Cardiac muscle cell (in vitro differentiated cells and primary cell): Measurements from ENCODE around the gene DUSP11. TPM values are rescaled to one million over a fixed set of nuclear protein-coding genes. Genes with fewer than 3 reads are reported as not detected.

Experiments used
- DNase-seq, 2 donors: peaks; one replicate each; pipeline versions ENCODE4 v3.0.0 to v3.0.0-alpha.2; 2010 to 2017; ENCODE audit warnings: low read depth in 1 of 2, low spot score in 1 of 2
- H3K27ac ChIP-seq: fragments of 200-600 bp; sonication (generic); 2 replicates; pipeline ENCODE4 v1.5.1; 2016
- H3K27me3 ChIP-seq: fragments of 200-600 bp; sonication (generic); 2 replicates; pipeline ENCODE4 v1.6.0; 2016; ENCODE audit warnings: control low read depth
- H3K36me3 ChIP-seq: fragments of 200-600 bp; sonication (generic); 2 replicates; pipeline ENCODE4 v1.5.1; 2016; ENCODE audit warnings: control low read depth
- H3K4me1 ChIP-seq: fragments of 200-600 bp; sonication (generic); 2 replicates; pipeline ENCODE4 v1.8.1; 2017; ENCODE audit warnings: low read depth, mild to moderate bottlenecking, mixed run types
- H3K4me3 ChIP-seq: fragments of 200-600 bp; sonication (generic); 2 replicates; pipeline ENCODE4 v1.5.1; 2016; ENCODE audit warnings: mild to moderate bottlenecking
- H3K9me3 ChIP-seq: fragments of 200-600 bp; sonication (generic); 2 replicates; pipeline ENCODE4 v1.5.1; 2017; ENCODE audit warnings: low read depth, mild to moderate bottlenecking, control low read depth
- CTCF ChIP-seq: IDR thresholded peaks from 2 replicates; pipeline ENCODE4 v1.5.1; 2012; ENCODE audit warnings: low read depth, mild to moderate bottlenecking, low read length
- polyA plus RNA-seq: library from polyadenylated mRNA; unstranded; fragments of >200 nt; fragmentation: Nextera tagmentation; extraction: Ambion mirVana; gene quantifications from 2 replicates; pipeline ENCODE4 v1.2.1, GENCODE V29; 2016
- total RNA-seq: library from RNA; depleted of rRNA; stranded (reverse); fragments of >200 nt; gene quantifications from 2 replicates; pipeline ENCODE4 v1.2.3, GENCODE V29; 2016

Gene DUSP11
- total and polyA plus RNA-seq, 2 experiments from 2014 or later = 16.9 to 22.2 TPM

- no peaks in the 10 kb centered on the region for H3K9me3 ChIP-seq
- no peak for DNase-seq
- TF ChIP-seq CTCF = no peak
- H3K36me3 ChIP-seq = no peaks in the 10 kb centered on the region
- peaks cover 44% of the 10 kb centered on the region for H3K27me3 ChIP-seq
- no peak overlapping the region for H3K4me3 ChIP-seq
- peaks cover 7% of the 10 kb centered on the region for H3K4me1 ChIP-seq
- no peak overlapping the region for H3K27ac ChIP-seq
Observed at GRCh38 chr2:73825408-73825807, 45.5 kb upstream of the DUSP11 start.

- Histone ChIP-seq H3K9me3 (no peaks in the 10 kb centered on the region), H3K36me3 (no peaks in the 10 kb centered on the region), H3K4me1 (no peaks in the 10 kb centered on the region), H3K27ac (no peak overlapping the region), H3K4me3 (no peak overlapping the region), H3K27me3 (peaks cover 53% of the 10 kb centered on the region)
- DNase-seq = peak; percentile 78 to 93
- TF ChIP-seq CTCF = peak; percentile 84
Observed at GRCh38 chr2:73823916-73824523, 44.1 kb upstream of the DUSP11 start.

GRCh38 chr2:73823416-73823815 lies 43.5 kb upstream of the DUSP11 start:
- peaks cover 53% of the 10 kb centered on the region for H3K27me3 ChIP-seq
- H3K9me3 ChIP-seq = no peaks in the 10 kb centered on the region
- DNase-seq = no peak
- no peaks in the 10 kb centered on the region for H3K4me1 ChIP-seq
- no peak for TF ChIP-seq CTCF
- H3K4me3 ChIP-seq = no peak overlapping the region
- H3K27ac ChIP-seq = no peak overlapping the region
- H3K36me3 ChIP-seq = no peaks in the 10 kb centered on the region

- DNase-seq = no peak
- H3K9me3 ChIP-seq = no peaks in the 10 kb centered on the region
- TF ChIP-seq CTCF = no peak
- H3K27me3 ChIP-seq = peaks cover 53% of the 10 kb centered on the region
- no peaks in the 10 kb centered on the region for H3K36me3 ChIP-seq
- H3K27ac ChIP-seq = no peak overlapping the region
- H3K4me1 ChIP-seq = no peaks in the 10 kb centered on the region
- no peak overlapping the region for H3K4me3 ChIP-seq
Observed at GRCh38 chr2:73822991-73823390, 43.1 kb upstream of the DUSP11 start.

GRCh38 chr2:73822276-73822675 lies 42.4 kb upstream of the DUSP11 start:
- TF ChIP-seq CTCF = no peak
- no peak for DNase-seq
- Histone ChIP-seq H3K4me1 (no peaks in the 10 kb centered on the region), H3K36me3 (no peaks in the 10 kb centered on the region), H3K27me3 (peaks cover 53% of the 10 kb centered on the region), H3K4me3 (no peak overlapping the region), H3K9me3 (no peaks in the 10 kb centered on the region), H3K27ac (no peak overlapping the region)

- Histone ChIP-seq H3K9me3 (no peaks in the 10 kb centered on the region), H3K4me3 (no peak overlapping the region), H3K4me1 (no peaks in the 10 kb centered on the region), H3K27me3 (peaks cover 49% of the 10 kb centered on the region), H3K27ac (no peak overlapping the region), H3K36me3 (no peaks in the 10 kb centered on the region)
- TF ChIP-seq CTCF = no peak
- DNase-seq = no peak
Observed at GRCh38 chr2:73821669-73822068, 41.8 kb upstream of the DUSP11 start.
